DMS53 (cell line): ENCODE results near the gene ADAMTS20.
"Not testable (repeated sequence)": the region's sequence is repeated elsewhere in the genome, so short reads cannot be mapped to it uniquely, and the experiment has no call there.

Experiments
- DNase-seq: peaks from one replicate; lab custom pipeline; 2025; lab: John Stamatoyannopoulos, UW

Gene ADAMTS20, protein sequence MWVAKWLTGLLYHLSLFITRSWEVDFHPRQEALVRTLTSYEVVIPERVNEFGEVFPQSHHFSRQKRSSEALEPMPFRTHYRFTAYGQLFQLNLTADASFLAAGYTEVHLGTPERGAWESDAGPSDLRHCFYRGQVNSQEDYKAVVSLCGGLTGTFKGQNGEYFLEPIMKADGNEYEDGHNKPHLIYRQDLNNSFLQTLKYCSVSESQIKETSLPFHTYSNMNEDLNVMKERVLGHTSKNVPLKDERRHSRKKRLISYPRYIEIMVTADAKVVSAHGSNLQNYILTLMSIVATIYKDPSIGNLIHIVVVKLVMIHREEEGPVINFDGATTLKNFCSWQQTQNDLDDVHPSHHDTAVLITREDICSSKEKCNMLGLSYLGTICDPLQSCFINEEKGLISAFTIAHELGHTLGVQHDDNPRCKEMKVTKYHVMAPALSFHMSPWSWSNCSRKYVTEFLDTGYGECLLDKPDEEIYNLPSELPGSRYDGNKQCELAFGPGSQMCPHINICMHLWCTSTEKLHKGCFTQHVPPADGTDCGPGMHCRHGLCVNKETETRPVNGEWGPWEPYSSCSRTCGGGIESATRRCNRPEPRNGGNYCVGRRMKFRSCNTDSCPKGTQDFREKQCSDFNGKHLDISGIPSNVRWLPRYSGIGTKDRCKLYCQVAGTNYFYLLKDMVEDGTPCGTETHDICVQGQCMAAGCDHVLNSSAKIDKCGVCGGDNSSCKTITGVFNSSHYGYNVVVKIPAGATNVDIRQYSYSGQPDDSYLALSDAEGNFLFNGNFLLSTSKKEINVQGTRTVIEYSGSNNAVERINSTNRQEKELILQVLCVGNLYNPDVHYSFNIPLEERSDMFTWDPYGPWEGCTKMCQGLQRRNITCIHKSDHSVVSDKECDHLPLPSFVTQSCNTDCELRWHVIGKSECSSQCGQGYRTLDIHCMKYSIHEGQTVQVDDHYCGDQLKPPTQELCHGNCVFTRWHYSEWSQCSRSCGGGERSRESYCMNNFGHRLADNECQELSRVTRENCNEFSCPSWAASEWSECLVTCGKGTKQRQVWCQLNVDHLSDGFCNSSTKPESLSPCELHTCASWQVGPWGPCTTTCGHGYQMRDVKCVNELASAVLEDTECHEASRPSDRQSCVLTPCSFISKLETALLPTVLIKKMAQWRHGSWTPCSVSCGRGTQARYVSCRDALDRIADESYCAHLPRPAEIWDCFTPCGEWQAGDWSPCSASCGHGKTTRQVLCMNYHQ (N-terminal part only)

DNA sequence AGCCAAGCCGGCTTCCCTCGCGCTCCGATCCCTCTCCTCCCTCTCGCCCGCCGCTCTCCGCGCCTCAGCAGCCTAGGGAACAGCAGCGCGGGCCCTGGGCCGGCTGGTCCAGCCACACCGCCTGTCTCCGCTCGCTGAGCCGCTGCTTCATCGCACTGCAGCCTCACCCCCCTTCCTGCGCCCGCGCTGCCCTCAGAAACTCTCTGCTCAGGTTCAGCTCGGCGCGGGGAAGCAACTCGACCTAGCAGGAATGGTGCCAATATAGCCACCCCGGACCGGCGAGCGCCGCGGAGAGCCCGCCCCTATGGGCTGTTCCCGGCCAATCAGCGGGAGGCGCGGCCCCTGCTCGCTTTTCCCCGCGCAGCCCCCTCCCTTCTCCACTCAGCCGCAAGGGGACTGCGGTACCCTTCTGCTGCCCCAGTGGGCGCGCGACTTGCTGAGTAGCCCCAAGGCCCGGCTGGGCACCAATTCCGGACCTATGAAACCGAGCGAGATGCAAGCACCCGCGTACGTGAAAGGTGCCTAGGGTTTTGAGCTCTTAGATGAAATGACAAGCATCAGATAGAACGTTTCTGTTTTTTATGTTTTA is at the start of gene ADAMTS20:
ADAMTS20 (minus strand) TSS at position 233 of the 589 bp plus-strand sequence. CDS start 282 bp downstream, outside the sequence.
- DNase-seq, result peak; percentile 93

DNA sequence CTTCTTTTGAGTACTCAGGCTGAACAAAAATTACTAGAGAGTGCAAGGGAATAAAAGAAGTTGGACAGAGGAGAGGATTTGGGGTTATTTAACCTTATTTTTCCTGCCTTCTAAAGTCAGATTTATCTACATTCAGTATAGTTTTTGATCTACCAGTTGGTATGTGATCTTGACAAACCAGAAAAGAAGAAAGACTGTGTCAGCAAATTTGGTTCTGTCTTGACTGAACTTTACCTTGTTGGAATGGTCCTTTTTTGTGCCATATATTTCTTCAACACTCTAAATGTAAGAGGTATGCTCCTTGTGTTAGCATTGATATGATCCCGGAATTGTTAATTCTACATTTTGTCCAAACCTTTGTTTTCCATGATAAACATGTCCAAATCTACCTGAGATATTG is 47.7 kb upstream of the ADAMTS20 start:
- no peak for DNase-seq

DNA sequence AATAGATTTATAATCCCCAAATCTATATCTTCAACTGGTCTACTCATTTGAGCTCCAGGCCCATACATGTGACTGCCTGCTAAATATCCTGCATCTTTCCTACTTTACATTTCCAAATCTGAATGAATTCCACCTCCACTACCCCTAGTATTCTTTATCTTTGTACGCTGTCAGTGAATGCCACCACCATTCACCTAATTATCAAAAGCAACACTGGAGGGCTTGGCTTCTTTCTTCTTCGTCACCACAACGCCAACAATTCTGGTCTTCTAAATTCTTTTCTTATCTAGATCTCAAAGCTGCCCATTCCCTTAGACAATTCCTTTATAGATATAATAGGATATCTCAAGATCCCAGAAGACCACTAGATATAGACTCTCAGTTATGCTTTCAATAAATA is 47.1 kb upstream of the ADAMTS20 start:
- DNase-seq, result no peak

DNA sequence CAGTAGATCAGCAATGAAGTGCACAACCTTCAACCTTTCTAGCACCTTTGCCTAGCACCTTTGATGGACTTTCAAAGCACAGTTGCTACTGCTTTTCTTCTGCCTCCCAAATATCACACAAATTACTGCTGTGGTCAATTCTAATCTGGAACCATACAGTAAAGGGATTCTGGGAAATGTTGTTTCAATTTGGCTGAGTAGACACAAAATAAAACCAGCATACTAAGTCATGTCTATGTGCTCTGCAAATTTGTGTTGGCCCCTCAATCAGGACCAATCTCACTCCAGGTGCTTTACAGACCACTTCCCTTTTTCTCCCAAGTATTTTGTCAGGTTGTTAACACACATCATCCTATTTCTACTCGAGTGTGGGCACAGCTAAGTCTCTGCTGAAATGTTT is 38.3 kb upstream of the ADAMTS20 start:
- no peak for DNase-seq

DNA sequence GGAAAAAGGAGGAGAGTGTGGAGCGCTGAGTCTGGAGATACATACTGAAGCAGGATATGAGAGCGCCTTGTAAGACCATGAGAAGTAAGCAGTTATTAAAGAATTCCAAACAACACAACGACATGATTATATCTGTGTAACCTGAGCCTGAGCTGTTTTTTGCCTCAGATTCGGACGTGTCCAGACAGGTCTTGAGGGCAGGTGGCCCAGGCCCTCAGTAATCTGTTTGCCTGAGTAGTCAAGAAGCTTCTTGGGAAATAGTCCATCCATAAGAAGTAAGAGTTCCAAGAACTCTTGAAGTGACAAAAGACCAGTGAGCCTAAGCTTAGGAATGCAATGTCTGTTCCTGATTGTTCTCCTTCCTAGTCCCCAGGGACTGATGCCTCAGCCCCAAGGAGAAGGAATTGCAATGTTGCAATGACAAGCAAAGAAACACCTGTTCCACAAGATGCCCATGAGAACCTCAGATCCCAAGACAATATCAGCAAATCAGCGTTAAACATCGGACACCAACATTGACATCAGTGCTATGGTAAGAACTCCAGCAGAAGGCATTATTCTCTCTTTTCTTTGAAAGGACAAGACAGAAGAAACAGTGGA is 34.7 kb upstream of the ADAMTS20 start:
- DNase-seq, result peak; percentile 43

DNA sequence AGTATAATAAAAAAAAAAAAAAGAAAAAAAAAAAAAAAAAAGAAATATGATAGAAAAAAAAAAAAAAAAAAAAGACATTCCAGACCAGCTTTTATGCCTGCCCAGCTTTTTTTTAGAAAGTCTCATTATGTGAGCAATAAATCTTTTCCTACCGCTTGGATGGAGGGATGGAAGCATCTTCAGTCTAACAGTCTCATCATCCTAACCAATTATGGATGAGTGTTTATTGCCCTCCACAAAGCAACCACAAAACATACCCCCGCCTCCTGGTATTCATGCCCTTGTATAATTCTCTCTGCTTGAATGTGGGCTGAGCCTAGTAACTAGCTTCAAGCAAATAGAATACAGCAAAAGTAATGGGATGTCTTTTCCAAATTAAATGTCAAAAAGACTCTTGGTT is 33.7 kb upstream of the ADAMTS20 start:
- no peak for DNase-seq

DNA sequence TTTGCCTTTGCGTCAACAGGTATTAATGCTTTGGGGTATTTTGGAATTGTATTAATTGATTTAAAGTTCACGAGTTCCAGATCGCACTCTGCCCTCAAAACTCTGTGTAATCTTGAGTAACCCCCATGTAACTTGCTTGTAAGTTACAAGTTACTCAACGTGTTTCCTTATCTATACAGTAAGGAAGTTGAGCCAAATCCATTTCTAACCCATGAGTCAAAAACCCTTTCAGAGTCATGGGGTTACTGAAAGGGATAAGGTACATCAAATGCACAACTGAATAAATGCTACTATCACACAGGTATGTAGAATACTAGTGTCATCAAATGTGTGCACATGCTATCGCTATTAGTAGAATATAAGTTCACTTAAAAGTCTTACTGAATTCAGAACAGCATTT is 28.6 kb upstream of the ADAMTS20 start:
- DNase-seq, result no peak

DNA sequence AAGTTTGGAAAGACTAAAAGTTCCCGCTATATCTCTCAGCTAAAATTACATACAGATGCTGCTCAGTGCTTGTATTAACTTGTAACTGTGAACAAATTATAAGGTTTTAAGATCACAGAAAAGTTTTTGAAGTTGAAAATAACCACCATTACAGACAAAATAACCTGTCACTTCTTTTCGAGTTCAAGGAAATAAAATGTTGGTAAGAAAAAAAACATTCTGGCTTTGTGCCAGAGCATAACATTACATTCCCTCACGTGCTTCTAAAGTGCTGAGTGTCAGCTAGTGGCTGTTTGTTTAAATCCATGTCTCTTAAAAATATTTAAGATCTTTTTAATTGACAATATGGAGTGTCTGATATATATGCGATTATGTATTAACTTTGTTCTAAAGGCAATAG is 27.2 kb upstream of the ADAMTS20 start:
- peak; percentile 46 for DNase-seq

DNA sequence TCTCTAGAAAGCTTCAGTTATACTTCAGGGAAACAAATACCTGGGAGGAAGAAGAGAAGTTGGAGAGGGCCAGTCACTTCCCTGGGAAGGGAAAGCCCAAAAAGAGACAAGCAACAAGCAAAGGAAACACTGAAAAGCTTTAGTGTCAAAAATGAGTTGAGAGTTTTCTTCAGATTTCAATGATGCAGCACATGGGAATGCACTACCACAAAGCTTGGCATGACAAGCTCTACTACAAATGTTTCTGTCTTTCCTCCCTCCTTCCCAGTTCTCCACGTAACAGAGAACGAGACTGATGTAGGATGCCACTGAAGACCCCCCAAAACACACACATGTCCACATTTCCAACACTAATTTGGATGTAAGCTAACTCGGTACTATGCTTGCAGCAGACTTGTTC is 26.8 kb upstream of the ADAMTS20 start:
- DNase-seq, result no peak

DNA sequence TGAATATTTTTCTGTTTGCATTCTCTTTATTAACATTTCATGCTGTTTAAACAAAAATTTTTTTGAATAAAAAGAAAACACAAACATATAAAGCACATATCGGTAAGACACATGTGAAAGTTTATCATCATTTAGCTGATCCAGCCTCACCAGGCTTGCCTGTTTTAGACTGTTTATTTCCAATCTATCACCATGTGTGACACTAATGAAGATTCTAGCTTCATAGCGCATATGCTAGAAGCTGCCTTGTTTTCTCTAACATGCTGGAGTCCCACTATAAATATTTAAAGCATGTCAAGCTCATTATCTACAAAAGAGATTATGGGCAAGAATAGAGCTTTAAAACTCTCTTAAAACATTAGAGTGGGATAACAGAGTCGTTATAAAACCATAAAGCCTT is 25.4 kb upstream of the ADAMTS20 start:
- DNase-seq, result no peak

DNA sequence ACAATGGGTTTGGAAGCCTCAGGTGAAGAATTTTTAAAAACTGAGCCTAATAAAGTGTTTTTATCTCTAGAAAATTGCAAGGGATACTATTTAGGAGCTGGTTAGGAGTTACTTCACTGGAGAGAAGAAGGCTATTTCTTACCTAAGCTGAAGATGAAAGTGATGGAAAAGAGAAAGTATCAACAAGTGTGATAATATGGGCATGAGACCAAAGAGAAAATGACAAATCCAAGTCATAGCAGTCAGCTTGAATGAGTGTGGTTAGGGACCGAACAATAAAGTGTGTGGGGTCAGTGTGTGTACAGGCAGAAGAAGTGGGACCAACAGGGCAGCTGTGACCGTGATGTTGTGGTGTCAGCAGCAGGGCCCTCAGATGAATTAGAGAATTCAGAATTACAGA is 24.2 kb upstream of the ADAMTS20 start:
- no peak for DNase-seq

DNA sequence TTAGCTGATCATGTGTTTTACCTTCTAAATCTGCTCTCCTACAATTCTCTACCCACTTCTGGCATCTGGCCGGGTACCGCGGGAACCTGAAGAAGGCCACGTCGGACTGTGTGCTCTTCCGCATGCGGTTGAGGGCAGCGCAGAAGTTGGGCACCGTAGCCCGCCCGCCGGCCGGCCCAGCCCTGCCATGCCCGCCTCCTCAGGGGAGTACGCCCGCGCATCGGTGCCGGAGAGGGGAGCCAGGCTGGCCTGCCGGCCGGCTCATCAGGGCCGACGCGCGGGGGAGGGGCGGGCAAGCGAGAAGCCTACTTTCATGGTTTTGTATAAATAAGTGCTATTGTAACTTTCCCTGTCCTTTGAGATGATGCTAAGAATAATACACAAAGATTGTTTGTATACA is 19.9 kb upstream of the ADAMTS20 start:
- DNase-seq, result peak; percentile 39

DNA sequence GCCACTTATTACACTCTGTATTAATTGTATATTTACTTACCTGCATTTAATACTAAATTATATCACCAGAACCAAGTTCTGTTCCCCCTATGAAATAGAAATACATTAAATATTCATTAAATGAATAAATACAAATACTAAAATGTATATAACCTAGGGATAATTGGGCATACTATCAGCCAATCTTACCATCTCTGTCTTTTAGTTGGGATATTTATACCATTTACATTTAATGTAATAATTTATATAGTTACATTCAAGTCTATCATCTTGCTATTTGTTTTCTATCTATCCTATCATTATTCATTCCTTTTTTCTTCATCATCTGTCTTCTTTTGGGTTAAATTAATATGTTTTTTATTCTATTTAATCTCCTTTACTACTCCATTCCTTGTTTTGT is 4.1 kb upstream of the ADAMTS20 start:
- DNase-seq, result no peak

DNA sequence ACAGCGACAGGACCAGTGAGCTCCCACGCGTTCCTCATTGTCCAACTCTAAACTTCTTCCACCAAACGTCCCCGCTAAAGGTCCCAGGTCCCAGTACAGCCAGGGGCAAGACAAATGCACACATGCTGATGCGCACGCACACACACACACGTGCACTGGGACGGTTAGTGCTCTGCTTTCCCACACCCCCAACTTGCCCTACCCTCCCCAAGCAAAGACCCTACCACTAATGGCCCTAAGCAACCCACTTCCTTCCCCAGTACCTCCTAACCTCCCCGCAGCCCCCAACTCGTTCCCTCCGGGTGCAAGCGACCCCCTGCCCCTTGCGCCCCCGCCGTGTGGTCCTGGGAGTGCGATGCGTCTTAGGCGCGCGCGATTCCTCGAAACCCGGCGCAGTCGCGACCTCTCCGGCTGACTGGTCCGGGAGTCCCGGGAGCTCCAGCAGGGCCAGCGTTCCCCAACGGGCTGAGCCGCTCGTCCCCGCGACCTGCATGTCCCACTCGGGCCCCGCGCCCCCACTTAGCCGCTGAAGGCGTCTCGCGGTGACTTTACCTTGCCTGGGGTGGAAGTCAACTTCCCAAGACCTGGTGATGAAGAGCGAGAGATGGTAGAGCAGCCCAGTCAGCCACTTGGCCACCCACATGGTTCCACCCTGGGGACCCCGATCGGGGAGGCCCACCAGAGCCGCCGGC is 578 bp downstream of the ADAMTS20 start:
- peak; percentile 66 for DNase-seq

DNA sequence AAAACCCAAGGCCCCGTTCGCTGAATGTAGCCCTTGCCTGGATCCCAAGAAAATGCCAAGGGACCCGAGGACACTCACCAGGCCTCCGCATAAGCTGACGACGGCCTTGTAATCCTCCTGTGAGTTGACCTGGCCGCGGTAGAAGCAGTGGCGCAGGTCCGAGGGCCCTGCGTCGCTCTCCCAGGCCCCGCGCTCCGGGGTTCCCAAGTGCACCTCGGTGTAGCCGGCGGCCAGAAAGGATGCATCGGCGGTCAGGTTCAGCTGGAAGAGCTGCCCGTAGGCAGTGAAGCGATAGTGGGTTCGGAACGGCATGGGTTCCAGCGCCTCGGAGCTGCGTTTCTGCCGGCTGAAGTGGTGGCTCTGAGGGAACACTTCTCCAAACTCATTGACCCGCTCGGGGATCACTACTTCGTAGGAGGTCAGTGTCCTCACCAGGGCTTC is 1.2 kb downstream of the ADAMTS20 start:
- DNase-seq, result no peak

DNA sequence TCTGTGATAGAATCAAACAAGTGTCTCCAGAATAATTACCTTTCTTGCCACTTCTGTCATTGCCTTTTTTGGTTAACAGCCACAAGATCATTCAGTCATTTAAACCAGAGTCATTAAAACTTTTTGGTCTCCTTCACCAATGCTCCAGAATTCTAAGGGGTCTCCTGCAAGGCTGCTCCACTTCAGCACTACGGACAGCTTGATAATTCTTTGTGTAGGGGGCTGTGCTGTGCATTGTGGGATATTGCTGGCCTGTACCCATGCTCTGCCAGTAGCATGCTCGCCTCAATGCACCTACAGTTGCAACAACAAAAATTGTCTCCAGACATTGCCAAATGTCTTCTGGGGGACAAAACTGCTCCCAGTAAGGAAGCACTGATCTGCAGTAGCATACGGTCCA is 7.3 kb downstream of the ADAMTS20 start:
- DNase-seq, result no peak

DNA sequence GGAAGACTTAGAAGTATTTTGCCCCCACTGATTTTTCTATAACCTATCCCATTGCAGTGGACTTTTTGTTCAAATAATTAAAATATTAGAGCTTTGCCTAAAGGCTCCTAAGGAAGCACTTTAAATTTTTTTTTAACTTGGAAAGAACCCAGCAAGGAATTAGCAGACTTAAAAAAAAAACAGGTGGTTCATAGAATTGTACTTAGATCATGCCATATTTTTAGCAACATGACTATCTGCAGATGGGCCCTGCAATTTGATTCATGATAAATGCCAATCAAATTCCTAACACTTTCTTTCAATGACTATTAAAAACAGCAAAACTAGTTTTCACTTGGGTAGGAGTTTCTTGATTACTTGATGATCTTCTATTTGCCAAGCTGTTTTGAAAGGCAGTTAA is 11.5 kb downstream of the ADAMTS20 start:
- DNase-seq, result no peak

DNA sequence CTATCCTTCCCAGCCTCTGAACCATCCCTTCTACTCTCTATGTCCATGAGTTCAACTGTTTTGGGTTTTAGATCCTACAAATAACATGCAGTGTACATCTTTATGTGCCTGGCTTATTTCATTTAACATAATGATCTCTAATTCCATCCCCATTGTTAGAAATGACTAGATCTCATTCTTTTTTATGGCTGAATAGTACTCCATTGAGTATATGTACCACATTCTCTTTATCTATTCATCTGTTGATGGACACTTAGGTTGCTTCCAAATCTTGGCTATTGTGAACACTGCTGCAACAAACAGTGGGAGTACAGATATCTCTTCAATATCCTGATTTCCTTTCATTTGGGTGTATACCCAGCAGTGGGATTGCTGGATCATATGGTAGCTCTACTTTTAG is 14.3 kb downstream of the ADAMTS20 start:
- not testable (repeated sequence) for DNase-seq

DNA sequence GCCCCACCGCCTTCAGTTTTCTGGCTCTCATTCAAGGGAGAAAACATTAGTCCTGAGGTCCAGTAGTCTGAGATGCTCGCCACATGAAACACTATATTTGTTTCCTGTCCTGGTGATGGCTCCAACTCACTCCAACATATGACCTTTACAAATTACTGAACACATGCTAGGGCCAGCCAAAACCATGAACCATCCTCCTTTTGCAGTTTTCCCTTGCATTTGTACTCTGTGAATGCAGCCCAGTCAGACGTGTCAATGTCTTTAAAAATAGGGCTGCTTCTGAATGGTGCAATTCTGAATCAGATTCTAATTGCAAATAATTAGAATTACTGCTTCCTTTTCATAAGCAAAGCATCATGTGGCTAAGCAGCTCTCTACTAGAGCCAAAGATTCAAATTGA is 36.0 kb downstream of the ADAMTS20 start:
- DNase-seq, result no peak

DNA sequence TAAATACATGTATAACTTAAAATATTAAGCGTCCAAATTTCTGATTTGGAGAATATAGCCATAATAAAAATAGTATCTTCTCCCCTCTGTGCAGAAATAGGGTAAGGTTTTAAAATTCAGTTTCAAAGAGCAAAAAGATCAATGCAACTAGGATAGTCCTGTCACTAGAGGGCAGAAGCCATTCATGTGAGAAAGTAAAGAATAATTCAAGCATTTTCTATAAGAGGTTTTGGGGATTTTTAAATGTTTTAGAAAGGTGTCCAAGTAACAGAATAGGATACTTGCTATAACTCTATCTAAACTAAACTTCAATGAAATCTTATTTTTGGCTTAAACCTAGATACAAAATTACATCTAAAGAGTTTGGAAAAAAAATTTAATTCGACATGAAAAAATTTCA is 50.3 kb downstream of the ADAMTS20 start:
- DNase-seq, result peak; percentile 84

DNA sequence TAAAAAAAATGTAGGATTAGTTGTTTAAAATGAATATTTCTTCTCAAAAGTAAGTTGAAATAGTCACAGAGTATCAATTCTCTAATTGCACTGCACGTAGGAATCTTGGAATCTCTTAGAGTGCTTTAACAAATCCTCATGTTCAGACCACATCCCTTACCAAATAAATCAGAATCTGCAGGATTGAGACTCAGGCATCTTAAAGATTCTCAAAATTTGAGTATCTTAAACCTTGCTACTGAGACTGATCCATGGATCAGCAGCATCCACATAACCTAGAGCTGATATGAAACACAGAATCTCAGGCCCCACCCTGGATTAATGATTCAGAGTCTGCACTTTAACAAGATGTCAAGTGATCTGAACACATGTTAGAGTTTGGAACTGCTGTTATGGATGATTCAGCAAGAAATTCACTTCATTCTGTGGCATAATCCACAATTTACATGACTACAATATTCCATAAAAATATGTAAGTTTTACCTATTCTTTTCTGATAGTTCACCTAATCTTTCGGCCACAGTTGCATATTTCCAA is 58.7 kb downstream of the ADAMTS20 start:
- DNase-seq, result no peak
